ENCODE data around the gene WSCD2. TPM values are rescaled to one million over a fixed set of nuclear protein-coding genes. Genes with fewer than 3 reads are reported as not detected.

The WSCD2 gene
- total RNA-seq, 1 experiment from 2014 or later, result not detected

GRCh38 chr12:108147279-108147678 is 18.2 kb downstream of the WSCD2 start:
- POLR2A ChIA-PET, result no interaction called here
- Mint-ChIP-seq H3K4me1 (ENCODE audit: insufficient read depth, unreplicated experiment) (no peaks in the 10 kb centered on the region), H3K4me3 (ENCODE audit: unreplicated experiment) (no peak overlapping the region), H3K9me3 (ENCODE audit: unreplicated experiment) (peaks cover 7% of the 10 kb centered on the region), H3K36me3 (ENCODE audit: insufficient read depth, unreplicated experiment) (no peaks in the 10 kb centered on the region), H3K27me3 (ENCODE audit: insufficient read depth, unreplicated experiment) (peaks cover 11% of the 10 kb centered on the region), H3K27ac (ENCODE audit: low read depth, unreplicated experiment) (no peak overlapping the region)
- no TSS peak for BruUV-seq (replicated peaks)
- CTCF ChIA-PET, result interaction anchor here (0.9 kb wide), 1 partner anchor 33 kb away, joined by 3 read pairs; no protein-coding TSS in a partner anchor
- intact Hi-C loops (cut with micrococcal nuclease), result no loop called here
- TF ChIP-seq, protein P1, sequence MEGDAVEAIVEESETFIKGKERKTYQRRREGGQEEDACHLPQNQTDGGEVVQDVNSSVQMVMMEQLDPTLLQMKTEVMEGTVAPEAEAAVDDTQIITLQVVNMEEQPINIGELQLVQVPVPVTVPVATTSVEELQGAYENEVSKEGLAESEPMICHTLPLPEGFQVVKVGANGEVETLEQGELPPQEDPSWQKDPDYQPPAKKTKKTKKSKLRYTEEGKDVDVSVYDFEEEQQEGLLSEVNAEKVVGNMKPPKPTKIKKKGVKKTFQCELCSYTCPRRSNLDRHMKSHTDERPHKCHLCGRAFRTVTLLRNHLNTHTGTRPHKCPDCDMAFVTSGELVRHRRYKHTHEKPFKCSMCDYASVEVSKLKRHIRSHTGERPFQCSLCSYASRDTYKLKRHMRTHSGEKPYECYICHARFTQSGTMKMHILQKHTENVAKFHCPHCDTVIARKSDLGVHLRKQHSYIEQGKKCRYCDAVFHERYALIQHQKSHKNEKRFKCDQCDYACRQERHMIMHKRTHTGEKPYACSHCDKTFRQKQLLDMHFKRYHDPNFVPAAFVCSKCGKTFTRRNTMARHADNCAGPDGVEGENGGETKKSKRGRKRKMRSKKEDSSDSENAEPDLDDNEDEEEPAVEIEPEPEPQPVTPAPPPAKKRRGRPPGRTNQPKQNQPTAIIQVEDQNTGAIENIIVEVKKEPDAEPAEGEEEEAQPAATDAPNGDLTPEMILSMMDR (IDR thresholded peaks at IDR 0.05; ENCODE audit: unreplicated experiment), result no peak
- no peak for DNase-seq (ENCODE audit: unreplicated experiment)

- Mint-ChIP-seq H3K9me3 (ENCODE audit: unreplicated experiment) (no peaks in the 10 kb centered on the region), H3K4me1 (ENCODE audit: insufficient read depth, unreplicated experiment) (no peaks in the 10 kb centered on the region), H3K4me3 (ENCODE audit: unreplicated experiment) (no peak overlapping the region), H3K36me3 (ENCODE audit: insufficient read depth, unreplicated experiment) (no peaks in the 10 kb centered on the region), H3K27me3 (ENCODE audit: insufficient read depth, unreplicated experiment) (peaks cover 11% of the 10 kb centered on the region), H3K27ac (ENCODE audit: low read depth, unreplicated experiment) (no peak overlapping the region)
- POLR2A ChIA-PET, result no interaction called here
- no TSS peak for BruUV-seq (replicated peaks)
- intact Hi-C loops (cut with micrococcal nuclease), result no loop called here
- no peak for DNase-seq (ENCODE audit: unreplicated experiment)
- TF ChIP-seq, protein P1 (IDR thresholded peaks at IDR 0.05; ENCODE audit: unreplicated experiment), result no peak
- CTCF ChIA-PET, result no interaction called here
Measured at GRCh38 chr12:108148521-108149074, 19.5 kb downstream of the WSCD2 start.

GRCh38 chr12:108150436-108150835 is 21.3 kb downstream of the WSCD2 start:
- H3K27ac Mint-ChIP-seq (ENCODE audit: low read depth, unreplicated experiment), result no peak overlapping the region
- no peak overlapping the region for H3K4me3 Mint-ChIP-seq (ENCODE audit: unreplicated experiment)
- H3K36me3 Mint-ChIP-seq (ENCODE audit: insufficient read depth, unreplicated experiment), result no peaks in the 10 kb centered on the region
- no peak for DNase-seq (ENCODE audit: unreplicated experiment)
- TF ChIP-seq, protein P1 (IDR thresholded peaks at IDR 0.05; ENCODE audit: unreplicated experiment), result no peak
- no peaks in the 10 kb centered on the region for H3K9me3 Mint-ChIP-seq (ENCODE audit: unreplicated experiment)
- POLR2A ChIA-PET, result no interaction called here
- peaks cover 11% of the 10 kb centered on the region for H3K27me3 Mint-ChIP-seq (ENCODE audit: insufficient read depth, unreplicated experiment)
- CTCF ChIA-PET, result no interaction called here
- intact Hi-C loops (cut with micrococcal nuclease), result no loop called here
- no TSS peak for BruUV-seq (replicated peaks)
- H3K4me1 Mint-ChIP-seq (ENCODE audit: insufficient read depth, unreplicated experiment), result no peaks in the 10 kb centered on the region

- no TSS peak for BruUV-seq (replicated peaks)
- H3K27ac Mint-ChIP-seq (ENCODE audit: low read depth, unreplicated experiment), result no peak overlapping the region
- no peaks in the 10 kb centered on the region for H3K36me3 Mint-ChIP-seq (ENCODE audit: insufficient read depth, unreplicated experiment)
- peaks cover 12% of the 10 kb centered on the region for H3K27me3 Mint-ChIP-seq (ENCODE audit: insufficient read depth, unreplicated experiment)
- no peaks in the 10 kb centered on the region for H3K9me3 Mint-ChIP-seq (ENCODE audit: unreplicated experiment)
- intact Hi-C loops (cut with micrococcal nuclease), result no loop called here
- ChIA-PET POLR2A (no interaction called here), CTCF (no interaction called here)
- DNase-seq (ENCODE audit: unreplicated experiment), result no peak
- TF ChIP-seq, protein P1 (IDR thresholded peaks at IDR 0.05; ENCODE audit: unreplicated experiment), result no peak
- no peak overlapping the region for H3K4me3 Mint-ChIP-seq (ENCODE audit: unreplicated experiment)
- H3K4me1 Mint-ChIP-seq (ENCODE audit: insufficient read depth, unreplicated experiment), result no peaks in the 10 kb centered on the region
Measured at GRCh38 chr12:108151533-108152169, 22.6 kb downstream of the WSCD2 start.

Data from MCF 10A (cell line).